H54 (cell line): ENCODE results near the gene UBALD2.
"Not testable (repeated sequence)": the region's sequence is repeated elsewhere in the genome, so short reads cannot be mapped to it uniquely, and the experiment has no call there.

Experiments used
- DNase-seq: peaks from one replicate; pipeline ENCODE4 v3.0.0; 2011; ENCODE audit warnings: low spot score, mixed read lengths; ENCODE audit not compliant: insufficient read length
- FAIRE-seq: peaks from 3 replicates; lab custom pipeline; 2011; peaks lifted over from hg19 to GRCh38; lab: Jason Lieb, UNC
- POLR2A ChIP-seq: IDR thresholded peaks from 2 replicates; pipeline ENCODE4 v1.6.1; 2011; ENCODE audit warnings: low read depth, mild to moderate bottlenecking, low read length

The UBALD2 gene

GRCh38 chr17:76252040-76252954 is 12.9 kb upstream of the UBALD2 start:
- FAIRE-seq (no peak), DNase-seq (no peak)

GRCh38 chr17:76252967-76253766 is 12.0 kb upstream of the UBALD2 start:
- FAIRE-seq, DNase-seq: not testable (repeated sequence)

More at GRCh38 chr17:76252040-76252954, 12.9 kb upstream of the UBALD2 start:
- no peak for TF ChIP-seq POLR2A

- no peak for DNase-seq
- no peak for FAIRE-seq
- TF ChIP-seq POLR2A: no peak
Observed at GRCh38 chr17:76253841-76254240, 11.3 kb upstream of the UBALD2 start.

GRCh38 chr17:76254275-76254674 is 10.9 kb upstream of the UBALD2 start:
- no peak for FAIRE-seq
- TF ChIP-seq POLR2A: no peak
- no peak for DNase-seq

- FAIRE-seq: no peak
- TF ChIP-seq POLR2A: no peak
- DNase-seq: no peak
Observed at GRCh38 chr17:76255801-76256429, 9.2 kb upstream of the UBALD2 start.

GRCh38 chr17:76256430-76257050 is 8.6 kb upstream of the UBALD2 start:
- not testable (repeated sequence) for FAIRE-seq, DNase-seq

GRCh38 chr17:76260220-76260619 is 4.9 kb upstream of the UBALD2 start:
- no peak for FAIRE-seq
- TF ChIP-seq POLR2A: no peak
- no peak for DNase-seq

GRCh38 chr17:76260669-76261068 is 4.5 kb upstream of the UBALD2 start:
- TF ChIP-seq POLR2A: no peak
- no peak for FAIRE-seq
- DNase-seq: no peak

GRCh38 chr17:76261421-76262215 is 3.5 kb upstream of the UBALD2 start:
- FAIRE-seq (no peak), DNase-seq (no peak)
- no peak for TF ChIP-seq POLR2A

- DNase-seq (no peak), FAIRE-seq (no peak)
- TF ChIP-seq POLR2A: no peak
Observed at GRCh38 chr17:76262732-76263344, 2.3 kb upstream of the UBALD2 start.

GRCh38 chr17:76263896-76264295 is 1.3 kb upstream of the UBALD2 start:
- DNase-seq (no peak), FAIRE-seq (no peak)
- no peak for TF ChIP-seq POLR2A

- DNase-seq (no peak), FAIRE-seq (no peak)
- TF ChIP-seq POLR2A: no peak
Observed at GRCh38 chr17:76264425-76264754, 758 bp upstream of the UBALD2 start.
